Osteocyte (in vitro differentiated cells): ENCODE data around the gene RIOK2. TPM values are rescaled to one million over a fixed set of nuclear protein-coding genes. Genes with fewer than 3 reads are reported as not detected.
"Not testable (repeated sequence)": the region's sequence is repeated elsewhere in the genome, so short reads cannot be mapped to it uniquely, and the experiment has no call there.

Experiments
- DNase-seq: peaks from one replicate; pipeline ENCODE4 v3.0.0; 2021; ENCODE audit warnings: mixed read lengths; ENCODE audit not compliant: unreplicated experiment; ENCODE audit errors: extremely low spot score
- H3K27ac Mint-ChIP-seq: one replicate; pipeline ENCODE4 v1.8.0; 2021; ENCODE audit warnings: mild to moderate bottlenecking, mixed read lengths; ENCODE audit not compliant: unreplicated experiment
- H3K27me3 Mint-ChIP-seq: one replicate; pipeline ENCODE4 v1.8.0; 2021; ENCODE audit warnings: mixed read lengths; ENCODE audit not compliant: unreplicated experiment
- H3K36me3 Mint-ChIP-seq: one replicate; pipeline ENCODE4 v1.8.0; 2021; ENCODE audit warnings: mixed read lengths; ENCODE audit not compliant: unreplicated experiment
- H3K4me1 Mint-ChIP-seq: one replicate; pipeline ENCODE4 v1.8.0; 2021; ENCODE audit warnings: mixed read lengths; ENCODE audit not compliant: unreplicated experiment
- H3K4me3 Mint-ChIP-seq: one replicate; pipeline ENCODE4 v1.8.0; 2021; ENCODE audit warnings: mild to moderate bottlenecking, moderate library complexity, mixed read lengths; ENCODE audit not compliant: unreplicated experiment
- H3K9me3 Mint-ChIP-seq: one replicate; pipeline ENCODE4 v1.8.0; 2021; ENCODE audit warnings: mixed read lengths; ENCODE audit not compliant: unreplicated experiment
- CTCF ChIP-seq: fragments of 200-600 bp; sonication (generic); IDR thresholded peaks from 2 replicates; pipeline ENCODE4 v1.5.0; 2021; ENCODE audit warnings: antibody characterized with exemption, mild to moderate bottlenecking, moderate library complexity
- total RNA-seq: library from RNA; stranded (reverse); gene quantifications from 2 replicates; pipeline ENCODE4 v1.2.1, GENCODE V29; 2021

Gene RIOK2
- total RNA-seq, 1 donor from 2014 or later, result 23.4 TPM

- H3K9me3 Mint-ChIP-seq, result peaks cover 4% of the 10 kb centered on the region
- peaks cover 33% of the 10 kb centered on the region for H3K4me1 Mint-ChIP-seq
- peak overlapping the region; percentile 99 for H3K27ac Mint-ChIP-seq
- no peak for DNase-seq
- H3K36me3 Mint-ChIP-seq, result peaks cover 14% of the 10 kb centered on the region
- H3K4me3 Mint-ChIP-seq, result peak overlapping the region; percentile 95
- no peaks in the 10 kb centered on the region for H3K27me3 Mint-ChIP-seq
- TF ChIP-seq CTCF, result no peak
Measured at GRCh38 chr5:97183930-97184213, 825 bp upstream of the RIOK2 start.

DNA sequence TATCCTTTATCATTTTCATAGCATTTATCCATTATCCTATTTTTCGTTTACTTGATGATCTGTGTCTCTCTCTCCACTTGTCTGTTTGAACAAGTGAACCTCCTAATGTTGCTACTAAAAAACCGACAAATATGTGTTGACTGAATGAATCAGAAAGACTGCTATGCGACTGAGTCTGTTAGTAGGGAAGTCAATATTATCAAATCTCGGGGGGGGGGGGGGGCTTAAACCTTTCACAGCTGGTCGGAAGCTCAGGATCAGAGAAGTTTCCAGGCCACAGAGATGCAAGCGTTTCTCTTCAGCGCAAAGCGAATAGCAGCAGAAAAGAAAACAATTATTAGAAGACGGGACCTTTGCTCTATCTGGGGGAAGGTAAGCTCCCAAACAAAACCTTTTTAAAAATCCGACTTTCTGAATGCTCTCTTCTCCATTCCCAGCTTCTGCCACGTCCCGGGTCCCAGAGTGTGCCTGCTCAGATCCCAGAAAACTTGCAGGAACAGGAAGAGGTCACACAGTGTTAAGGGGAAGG lies 412 bp downstream of the RIOK2 start:
- Mint-ChIP-seq H3K27ac (peak overlapping the region; percentile 99), H3K36me3 (peaks cover 21% of the 10 kb centered on the region), H3K4me3 (peak overlapping the region; percentile 95), H3K4me1 (peaks cover 33% of the 10 kb centered on the region), H3K27me3 (no peaks in the 10 kb centered on the region), H3K9me3 (peaks cover 4% of the 10 kb centered on the region)
- TF ChIP-seq CTCF, result no peak
- no peak for DNase-seq

GRCh38 chr5:97181856-97182545 lies 1.0 kb downstream of the RIOK2 start:
- no peak for DNase-seq

DNA sequence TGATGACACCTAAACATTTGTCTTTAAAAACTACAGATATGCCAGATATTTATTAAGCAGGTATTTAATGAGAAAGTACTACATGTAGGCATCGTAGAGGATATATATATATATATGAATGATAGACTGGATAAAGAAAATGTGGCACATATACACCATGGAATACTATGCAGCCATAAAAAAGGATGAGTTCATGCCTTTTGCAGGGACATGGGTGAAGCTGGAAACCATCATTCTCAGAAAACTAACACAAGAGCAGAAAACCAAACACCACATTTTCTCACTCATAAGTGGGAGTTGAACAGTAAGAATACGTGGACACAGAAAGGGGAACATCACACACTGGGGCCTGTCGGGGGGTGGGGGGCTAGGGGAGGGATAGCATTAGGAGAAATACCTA lies 3.6 kb downstream of the RIOK2 start:
- H3K9me3 Mint-ChIP-seq, H3K27ac Mint-ChIP-seq, H3K4me3 Mint-ChIP-seq, DNase-seq, H3K27me3 Mint-ChIP-seq: not testable (repeated sequence)
- Mint-ChIP-seq H3K36me3 (peaks cover 44% of the 10 kb centered on the region), H3K4me1 (peaks cover 30% of the 10 kb centered on the region)

More at GRCh38 chr5:97181856-97182545, 1.0 kb downstream of the RIOK2 start:
- peaks cover 4% of the 10 kb centered on the region for H3K9me3 Mint-ChIP-seq
- H3K36me3 Mint-ChIP-seq, result peaks cover 26% of the 10 kb centered on the region
- peak overlapping the region; percentile 99 for H3K27ac Mint-ChIP-seq
- H3K27me3 Mint-ChIP-seq, result no peaks in the 10 kb centered on the region
- TF ChIP-seq CTCF, result no peak
- H3K4me1 Mint-ChIP-seq, result peaks cover 33% of the 10 kb centered on the region
- peak overlapping the region; percentile 95 for H3K4me3 Mint-ChIP-seq

DNA sequence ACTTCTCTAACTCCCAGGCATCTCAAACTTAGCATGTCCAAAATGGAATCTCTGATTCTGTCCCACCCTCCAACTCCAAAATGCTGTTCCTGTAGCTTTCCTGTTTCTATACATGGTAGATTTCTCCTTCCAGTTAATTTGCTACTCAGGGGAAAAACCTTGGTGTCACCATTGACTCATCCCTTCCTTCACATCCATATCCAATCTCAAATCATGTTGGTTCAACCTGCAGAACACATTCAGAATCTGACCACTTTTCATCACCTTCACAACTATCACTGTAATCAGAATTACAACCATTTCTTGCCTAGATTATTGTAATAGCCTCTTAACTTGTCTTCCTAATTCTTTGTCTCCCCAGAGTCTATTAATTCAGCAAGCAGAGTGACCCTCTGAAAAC lies 10.8 kb downstream of the RIOK2 start:
- no peak overlapping the region for H3K4me3 Mint-ChIP-seq
- H3K27ac Mint-ChIP-seq, result no peak overlapping the region
- no peak for TF ChIP-seq CTCF
- H3K27me3 Mint-ChIP-seq, result no peaks in the 10 kb centered on the region
- no peaks in the 10 kb centered on the region for H3K9me3 Mint-ChIP-seq
- peaks cover 71% of the 10 kb centered on the region for H3K36me3 Mint-ChIP-seq
- no peaks in the 10 kb centered on the region for H3K4me1 Mint-ChIP-seq
- no peak for DNase-seq
